NCI-H226 (cell line): ENCODE measurements around the gene ATE1.

ENCODE experiments used
- DNase-seq: peaks from one replicate; pipeline ENCODE4 v3.0.0-alpha.2; 2015

The ATE1 gene

GRCh38 chr10:121864653-121865052 lies 63.2 kb downstream of the ATE1 start:
- DNase-seq: no peak

GRCh38 chr10:121864168-121864567 lies 63.7 kb downstream of the ATE1 start:
- no peak for DNase-seq

- DNase-seq: no peak
Measured at GRCh38 chr10:121862649-121863048, 65.2 kb downstream of the ATE1 start.

GRCh38 chr10:121862042-121862441 lies 65.8 kb downstream of the ATE1 start:
- no peak for DNase-seq

GRCh38 chr10:121860810-121861209 lies 67.0 kb downstream of the ATE1 start:
- DNase-seq: no peak

- no peak for DNase-seq
Measured at GRCh38 chr10:121854809-121855445, 72.9 kb downstream of the ATE1 start.

- DNase-seq: no peak
Measured at GRCh38 chr10:121853950-121854349, 73.9 kb downstream of the ATE1 start.

- no peak for DNase-seq
Measured at GRCh38 chr10:121851786-121852185, 76.0 kb downstream of the ATE1 start.

- no peak for DNase-seq
Measured at GRCh38 chr10:121848082-121848481, 79.7 kb downstream of the ATE1 start.

- DNase-seq: no peak
Measured at GRCh38 chr10:121846555-121846954, 81.3 kb downstream of the ATE1 start.

GRCh38 chr10:121845044-121845784 lies 82.6 kb downstream of the ATE1 start:
- no peak for DNase-seq

GRCh38 chr10:121844537-121844936 lies 83.3 kb downstream of the ATE1 start:
- DNase-seq: no peak

GRCh38 chr10:121843379-121843778 lies 84.5 kb downstream of the ATE1 start:
- DNase-seq: no peak

- no peak for DNase-seq
Measured at GRCh38 chr10:121841862-121842261, 86.0 kb downstream of the ATE1 start.

GRCh38 chr10:121838931-121839330 lies 88.9 kb downstream of the ATE1 start:
- DNase-seq: no peak

- DNase-seq: no peak
Measured at GRCh38 chr10:121838149-121838548, 89.7 kb downstream of the ATE1 start.

GRCh38 chr10:121836171-121836570 lies 91.7 kb downstream of the ATE1 start:
- no peak for DNase-seq

- no peak for DNase-seq
Measured at GRCh38 chr10:121835376-121835775, 92.5 kb downstream of the ATE1 start.

GRCh38 chr10:121834757-121835156 lies 93.1 kb downstream of the ATE1 start:
- no peak for DNase-seq

- no peak for DNase-seq
Measured at GRCh38 chr10:121833387-121833786, 94.4 kb downstream of the ATE1 start.

GRCh38 chr10:121832647-121833046 lies 95.2 kb downstream of the ATE1 start:
- no peak for DNase-seq

GRCh38 chr10:121831777-121832176 lies 96.1 kb downstream of the ATE1 start:
- no peak for DNase-seq

GRCh38 chr10:121831237-121831636 lies 96.6 kb downstream of the ATE1 start:
- no peak for DNase-seq

- DNase-seq: no peak
Measured at GRCh38 chr10:121830101-121830500, 97.7 kb downstream of the ATE1 start.

GRCh38 chr10:121828045-121828444 lies 99.8 kb downstream of the ATE1 start:
- no peak for DNase-seq
